Coronary artery (tissue), 2 donors: Measurements from ENCODE around the gene RAB3IL1.

Experiments used
- DNase-seq: peaks from one replicate; pipeline ENCODE4 v3.0.0-alpha.2; 2017; ENCODE audit warnings: low spot score
- H3K27ac ChIP-seq, 2 donors: fragments of 200-600 bp; sonication (generic); one replicate each; pipeline ENCODE4 v1.5.1; 2016 to 2019
- H3K4me3 ChIP-seq: fragments of 200-600 bp; sonication (generic); 2 replicates; pipeline ENCODE4 v1.5.1; 2016; ENCODE audit warnings: mild to moderate bottlenecking, moderate library complexity
- TF ChIP-seq, protein P1 (sequence below): fragments of 200-600 bp; sonication (generic); IDR thresholded peaks from one replicate; pipeline ENCODE4 v1.5.1; 2019; ENCODE audit warnings: antibody characterized with exemption

RAB3IL1 gene

DNA sequence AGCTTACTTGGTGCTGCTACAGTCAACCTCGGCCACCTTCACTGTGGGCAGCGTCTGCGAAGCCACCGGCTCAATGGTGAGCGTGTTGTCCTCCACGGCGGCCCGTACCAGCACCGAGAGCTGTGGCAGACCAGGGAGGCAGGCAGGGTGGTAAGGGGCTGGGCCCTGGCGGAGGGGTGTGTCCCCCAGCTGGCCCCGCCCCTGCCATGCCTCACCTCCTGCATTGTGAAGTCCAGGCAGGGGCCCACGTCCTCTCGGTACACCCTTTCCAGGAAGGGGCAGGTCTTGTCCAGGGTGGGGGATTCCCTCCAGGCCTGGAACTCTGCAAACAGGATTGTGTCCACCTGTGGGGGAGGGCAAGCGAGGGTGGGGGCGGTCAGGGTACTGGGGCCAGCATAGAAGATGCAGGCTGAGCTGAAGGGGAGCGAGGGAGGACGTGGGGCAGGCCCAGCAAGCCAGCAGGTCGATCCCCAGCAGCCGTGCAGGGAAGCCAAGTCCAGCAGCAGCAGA is 12.8 kb downstream of the RAB3IL1 start:
- H3K4me3 ChIP-seq, result no peak overlapping the region
- DNase-seq, result no peak
- TF ChIP-seq, protein P1, sequence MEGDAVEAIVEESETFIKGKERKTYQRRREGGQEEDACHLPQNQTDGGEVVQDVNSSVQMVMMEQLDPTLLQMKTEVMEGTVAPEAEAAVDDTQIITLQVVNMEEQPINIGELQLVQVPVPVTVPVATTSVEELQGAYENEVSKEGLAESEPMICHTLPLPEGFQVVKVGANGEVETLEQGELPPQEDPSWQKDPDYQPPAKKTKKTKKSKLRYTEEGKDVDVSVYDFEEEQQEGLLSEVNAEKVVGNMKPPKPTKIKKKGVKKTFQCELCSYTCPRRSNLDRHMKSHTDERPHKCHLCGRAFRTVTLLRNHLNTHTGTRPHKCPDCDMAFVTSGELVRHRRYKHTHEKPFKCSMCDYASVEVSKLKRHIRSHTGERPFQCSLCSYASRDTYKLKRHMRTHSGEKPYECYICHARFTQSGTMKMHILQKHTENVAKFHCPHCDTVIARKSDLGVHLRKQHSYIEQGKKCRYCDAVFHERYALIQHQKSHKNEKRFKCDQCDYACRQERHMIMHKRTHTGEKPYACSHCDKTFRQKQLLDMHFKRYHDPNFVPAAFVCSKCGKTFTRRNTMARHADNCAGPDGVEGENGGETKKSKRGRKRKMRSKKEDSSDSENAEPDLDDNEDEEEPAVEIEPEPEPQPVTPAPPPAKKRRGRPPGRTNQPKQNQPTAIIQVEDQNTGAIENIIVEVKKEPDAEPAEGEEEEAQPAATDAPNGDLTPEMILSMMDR, result no peak
- H3K27ac ChIP-seq, result peak overlapping the region in 1 of 2 donors; percentile 16

DNA sequence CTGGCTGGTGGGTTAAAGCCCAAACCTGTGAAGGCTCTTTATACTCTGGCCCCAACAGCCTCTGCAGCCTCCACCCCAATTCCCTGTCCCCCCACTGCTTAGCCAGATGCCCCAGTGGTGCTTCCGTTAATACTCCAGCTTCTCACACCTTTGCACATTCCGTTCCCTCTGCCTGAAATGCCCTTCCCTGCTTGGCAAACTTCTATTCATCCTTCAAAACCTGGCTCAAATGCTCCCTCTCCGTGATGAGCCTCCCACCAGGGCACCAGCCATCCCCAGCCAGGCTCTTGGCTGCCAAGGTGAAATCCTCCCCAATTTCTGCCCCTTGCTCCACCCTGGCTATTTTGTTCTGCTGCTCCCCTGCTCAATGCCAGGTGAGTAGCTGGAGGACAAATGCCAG is 13.5 kb downstream of the RAB3IL1 start:
- H3K27ac ChIP-seq, result no peak overlapping the region
- TF ChIP-seq, protein P1, result no peak
- H3K4me3 ChIP-seq, result no peak overlapping the region
- no peak for DNase-seq

DNA sequence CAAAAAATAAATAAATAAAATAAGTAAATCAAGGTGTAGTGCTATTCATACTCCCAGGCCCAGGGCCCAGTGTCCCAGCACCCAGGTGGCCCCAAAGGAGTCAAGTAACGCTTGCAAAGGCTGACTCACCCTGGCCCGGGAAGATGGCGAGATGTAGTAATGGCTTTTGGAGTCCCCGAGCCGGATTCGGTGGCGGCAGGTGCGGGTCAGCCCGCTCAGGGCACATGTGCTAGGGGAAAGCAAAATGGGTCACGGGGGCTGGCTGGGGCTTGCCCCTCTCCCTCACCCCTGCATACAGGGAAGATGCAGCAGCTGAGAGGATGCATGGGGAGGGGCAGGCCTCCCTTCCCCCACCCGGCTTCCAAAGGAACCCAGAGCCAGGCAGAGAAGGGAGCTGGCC is 15.1 kb downstream of the RAB3IL1 start:
- H3K27ac ChIP-seq, result no peak overlapping the region
- no peak for DNase-seq
- no peak overlapping the region for H3K4me3 ChIP-seq
- TF ChIP-seq, protein P1, result no peak

DNA sequence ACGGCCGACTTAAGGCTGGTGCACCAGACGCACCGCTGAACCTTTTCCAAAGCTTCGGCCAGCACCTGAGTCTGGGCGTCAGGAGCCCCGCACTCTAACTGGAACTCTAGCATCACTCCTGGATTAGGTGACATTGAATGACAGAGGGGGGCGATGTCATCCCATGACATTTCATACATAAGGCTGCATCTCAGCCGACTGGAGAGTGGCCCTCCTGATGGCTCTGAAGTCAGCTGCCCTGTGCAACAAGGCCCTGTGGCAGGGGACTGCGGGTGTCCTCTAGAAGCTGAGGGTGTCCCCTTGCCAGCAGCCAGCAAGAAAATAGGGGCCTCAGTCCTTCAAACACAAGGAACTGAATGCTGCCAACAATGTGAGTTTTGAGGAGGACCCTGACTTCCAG is 16.0 kb downstream of the RAB3IL1 start:
- no peak for DNase-seq
- TF ChIP-seq, protein P1, result no peak
- no peak overlapping the region for H3K27ac ChIP-seq
- H3K4me3 ChIP-seq, result no peak overlapping the region

DNA sequence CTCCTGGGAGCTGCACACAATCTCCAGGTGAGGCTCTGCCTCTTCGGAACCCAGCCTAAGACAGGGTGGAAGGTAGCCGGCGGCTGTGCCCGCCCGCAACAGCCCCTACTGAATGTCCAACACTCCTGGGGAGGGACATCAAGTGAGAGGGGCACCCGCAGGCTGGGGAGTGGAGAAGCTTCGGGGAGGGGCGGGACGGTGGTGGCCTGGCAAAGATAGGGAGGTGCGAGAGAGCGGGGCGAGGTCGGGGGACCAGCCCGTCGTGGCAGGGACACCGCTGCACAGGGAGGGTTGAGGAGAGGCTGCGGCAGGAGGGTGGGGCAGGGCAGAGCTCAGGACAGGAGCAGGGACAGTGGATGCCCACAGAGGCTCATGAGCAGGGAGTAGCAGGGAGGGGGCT is 17.1 kb downstream of the RAB3IL1 start:
- no peak for DNase-seq
- H3K27ac ChIP-seq, result no peak overlapping the region
- no peak overlapping the region for H3K4me3 ChIP-seq
- TF ChIP-seq, protein P1, result no peak

DNA sequence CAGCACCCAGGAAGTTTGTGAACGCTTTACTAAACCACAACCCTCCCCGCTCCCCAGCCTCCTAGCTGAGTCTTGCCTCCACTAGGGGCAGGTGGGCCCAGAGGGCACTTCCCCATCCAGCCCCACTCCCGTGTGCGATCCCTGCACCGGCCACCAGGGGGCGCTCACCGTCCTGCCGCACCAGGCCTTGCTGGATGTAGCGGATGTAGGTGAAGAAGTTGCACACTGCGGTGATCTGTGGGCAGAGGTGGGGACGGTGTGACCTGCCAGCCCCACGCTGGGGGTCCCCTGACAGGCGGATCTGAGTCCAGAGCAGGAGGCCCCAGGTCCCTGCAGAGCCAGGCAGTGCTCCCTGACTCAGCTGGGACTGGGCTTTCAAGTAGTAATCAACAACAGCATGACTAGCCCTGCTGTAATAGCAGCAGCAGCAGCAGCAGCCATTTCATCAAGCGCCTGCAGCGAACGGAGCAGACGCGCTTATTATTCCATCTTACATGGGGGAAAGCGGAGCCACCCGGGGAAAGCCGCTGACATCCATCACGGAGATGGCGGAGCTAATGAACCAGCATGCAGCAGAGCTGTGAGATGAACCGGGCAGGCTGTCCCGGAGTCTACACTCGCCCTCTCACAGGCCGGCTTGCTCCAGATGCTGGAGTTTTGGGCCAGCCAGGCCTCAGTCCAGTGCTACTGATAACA is 18.1 kb downstream of the RAB3IL1 start:
- H3K4me3 ChIP-seq, result no peak overlapping the region
- DNase-seq, result no peak
- TF ChIP-seq, protein P1, result peak; percentile 100
- peak overlapping the region in 1 of 2 donors; percentile 68 for H3K27ac ChIP-seq

DNA sequence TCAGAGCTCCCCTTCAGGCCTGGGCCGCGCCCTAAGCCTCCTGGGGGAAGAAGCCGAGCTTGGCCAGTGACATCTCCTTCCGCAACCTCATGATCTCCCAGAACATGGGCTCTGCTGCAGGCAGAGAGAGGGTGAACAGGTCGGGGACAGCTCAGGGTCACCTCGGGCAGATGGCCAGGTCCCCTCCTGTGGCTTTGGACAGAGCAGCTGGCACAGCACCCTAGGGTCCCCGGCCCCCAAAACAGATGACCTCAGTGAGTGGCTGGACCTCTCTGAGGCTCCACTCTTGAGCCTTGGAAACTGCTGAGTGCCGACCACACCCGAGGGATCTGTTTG is 19.2 kb downstream of the RAB3IL1 start:
- DNase-seq, result no peak
- Histone ChIP-seq H3K27ac (peak overlapping the region in 1 of 2 donors; percentile 68), H3K4me3 (no peak overlapping the region)
- TF ChIP-seq, protein P1, result no peak
